ENCODE data around the gene MRPL40.

The MRPL40 gene
- total RNA-seq: 12.5 to 13.4 reads per million in 2 donors

DNA sequence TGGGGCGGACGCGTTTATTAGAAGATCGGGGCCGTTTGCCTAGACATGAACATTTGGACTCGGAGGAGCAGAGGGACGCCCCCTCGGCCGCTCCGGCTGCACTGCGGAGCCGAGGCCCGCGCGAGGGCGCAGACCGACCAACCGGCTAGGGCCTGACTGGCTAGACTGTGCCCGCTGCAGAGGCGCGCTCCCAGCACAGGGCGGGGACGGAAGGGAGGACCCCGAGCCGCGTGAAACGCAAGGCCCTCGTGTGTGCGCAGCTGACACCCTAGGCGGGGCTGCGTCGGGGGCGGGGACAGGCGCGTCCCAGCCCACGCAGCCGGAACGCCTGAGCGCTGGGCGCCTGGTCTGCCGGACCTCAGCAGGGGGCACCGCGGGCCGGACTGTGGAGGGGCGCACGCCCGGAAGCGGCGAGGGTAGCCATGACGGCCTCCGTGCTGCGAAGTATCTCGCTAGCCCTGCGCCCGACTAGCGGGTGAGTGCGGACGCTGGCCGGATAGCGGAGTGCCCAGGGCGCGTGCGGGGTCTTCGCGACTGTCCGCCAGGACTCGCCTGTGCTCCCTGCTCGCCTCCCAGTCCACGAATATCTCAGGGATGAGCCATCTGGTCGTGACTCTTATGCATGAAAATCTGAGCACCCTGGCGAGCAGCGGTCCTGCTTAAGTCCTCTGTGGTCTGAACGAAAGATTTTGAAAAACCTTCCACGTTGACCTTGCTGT, at the start of gene MRPL40:
Gene MRPL40 (plus strand): TSS at position 413 of the 719 bp plus-strand sequence. CDS start 10 bp downstream, at position 423.
- DNase-seq: peak; percentile 72

DNA sequence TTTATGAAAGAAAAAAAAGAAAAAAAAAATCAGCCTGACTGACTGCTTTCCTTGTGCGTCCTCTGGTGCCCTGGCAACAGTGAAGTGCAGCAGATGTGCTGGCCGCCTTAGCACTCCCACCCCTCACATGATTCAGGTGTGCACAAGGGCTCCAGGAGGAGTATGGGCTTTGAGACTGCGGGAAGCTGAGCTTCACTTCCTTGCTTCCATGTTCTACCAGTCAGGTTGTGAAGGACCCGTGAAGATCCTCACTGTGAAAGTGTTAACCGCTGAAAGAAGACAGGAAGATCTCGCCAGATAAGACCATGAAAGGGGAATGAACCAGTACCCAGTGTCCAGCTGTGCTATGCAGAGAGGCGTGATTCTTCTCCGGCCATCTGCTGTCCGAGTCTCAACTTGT, 49.1 kb upstream of the MRPL40 start:
- DNase-seq: no peak

- DNase-seq: no peak
These were observed 47.0 kb upstream of the MRPL40 start for GRCh38 chr22:19385221-19385906.

- no peak for DNase-seq
These were observed 46.1 kb upstream of the MRPL40 start for GRCh38 chr22:19386248-19386647.

- DNase-seq: no peak
These were observed 45.3 kb upstream of the MRPL40 start for GRCh38 chr22:19387038-19387437.

- DNase-seq: no peak
These were observed 44.8 kb upstream of the MRPL40 start for GRCh38 chr22:19387575-19387974.

DNA sequence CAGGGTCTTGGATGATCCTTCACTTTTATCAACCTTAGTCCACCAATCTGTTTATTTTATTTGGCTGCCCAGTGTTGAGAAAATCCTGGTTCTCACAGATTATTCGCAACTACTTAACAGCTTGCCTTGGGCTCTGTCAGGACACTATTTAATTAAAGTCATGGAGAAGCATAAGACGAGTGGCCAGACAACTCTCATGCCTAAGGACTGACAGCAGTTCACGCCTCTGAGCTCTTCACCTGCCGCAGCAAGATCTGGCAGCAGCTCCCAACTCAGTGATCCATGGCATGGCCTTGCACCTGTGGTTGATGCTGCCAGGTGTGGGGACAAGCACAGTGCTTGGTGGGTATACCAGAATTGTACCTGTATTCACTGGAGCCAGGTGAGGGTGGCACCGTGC, 38.6 kb upstream of the MRPL40 start:
- DNase-seq: no peak

GRCh38 chr22:19394274-19395050, 37.9 kb upstream of the MRPL40 start:
- DNase-seq: no peak

DNA sequence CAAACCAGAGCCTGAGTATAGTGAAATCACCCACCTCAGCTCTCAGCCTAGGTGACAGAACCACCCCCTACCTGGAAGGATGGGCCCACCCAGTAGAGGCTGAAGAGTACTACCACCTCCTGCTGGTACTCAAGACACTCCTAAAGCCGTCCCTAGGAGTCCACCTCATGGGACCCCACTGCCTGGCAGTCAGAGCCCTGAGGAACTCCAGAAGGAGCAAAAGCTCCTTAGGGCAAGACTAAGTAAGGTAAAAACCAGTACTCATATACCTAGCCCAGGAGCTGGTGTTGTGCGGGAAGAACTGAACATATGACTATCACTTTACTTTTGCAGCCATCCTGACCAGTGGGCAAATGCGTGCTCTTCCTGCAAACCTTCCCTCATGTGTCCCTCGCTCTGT, 37.1 kb upstream of the MRPL40 start:
- no peak for DNase-seq

GRCh38 chr22:19396561-19396933, 35.8 kb upstream of the MRPL40 start:
- no peak for DNase-seq

GRCh38 chr22:19396934-19397733, 35.2 kb upstream of the MRPL40 start:
- DNase-seq: no peak

- no peak for DNase-seq
These were observed 34.6 kb upstream of the MRPL40 start for GRCh38 chr22:19397734-19398104.

- no peak for DNase-seq
These were observed 34.1 kb upstream of the MRPL40 start for GRCh38 chr22:19398206-19398605.

- DNase-seq: no peak
These were observed 33.7 kb upstream of the MRPL40 start for GRCh38 chr22:19398652-19399051.

- no peak for DNase-seq
These were observed 31.5 kb upstream of the MRPL40 start for GRCh38 chr22:19400881-19401280.

GRCh38 chr22:19401483-19401882, 30.9 kb upstream of the MRPL40 start:
- DNase-seq: no peak

- DNase-seq: no peak
These were observed 29.6 kb upstream of the MRPL40 start for GRCh38 chr22:19402642-19403191.

GRCh38 chr22:19404676-19405075, 27.7 kb upstream of the MRPL40 start:
- no peak for DNase-seq

GRCh38 chr22:19405133-19405532, 27.2 kb upstream of the MRPL40 start:
- no peak for DNase-seq

DNA sequence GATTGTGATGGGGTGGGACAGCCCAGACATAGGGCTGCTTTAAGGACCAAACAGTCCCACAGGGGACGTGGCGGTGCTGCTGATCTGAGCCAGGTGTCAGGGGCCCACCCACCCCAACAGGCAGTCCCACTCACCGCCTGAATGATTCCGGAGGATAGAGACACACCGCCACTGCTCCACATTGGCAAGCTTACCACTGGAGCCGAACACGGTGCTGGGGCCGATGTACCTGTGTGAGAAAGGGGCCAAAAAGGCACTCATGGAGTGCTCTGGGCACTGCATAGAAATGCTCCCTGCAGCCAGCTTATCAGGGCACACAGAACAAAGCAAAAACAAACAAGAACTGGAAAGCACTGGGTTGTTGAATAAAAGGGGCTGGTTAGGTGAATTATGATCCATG, 26.7 kb upstream of the MRPL40 start:
- DNase-seq: no peak

GRCh38 chr22:19406281-19406811, 26.0 kb upstream of the MRPL40 start:
- no peak for DNase-seq

DNA sequence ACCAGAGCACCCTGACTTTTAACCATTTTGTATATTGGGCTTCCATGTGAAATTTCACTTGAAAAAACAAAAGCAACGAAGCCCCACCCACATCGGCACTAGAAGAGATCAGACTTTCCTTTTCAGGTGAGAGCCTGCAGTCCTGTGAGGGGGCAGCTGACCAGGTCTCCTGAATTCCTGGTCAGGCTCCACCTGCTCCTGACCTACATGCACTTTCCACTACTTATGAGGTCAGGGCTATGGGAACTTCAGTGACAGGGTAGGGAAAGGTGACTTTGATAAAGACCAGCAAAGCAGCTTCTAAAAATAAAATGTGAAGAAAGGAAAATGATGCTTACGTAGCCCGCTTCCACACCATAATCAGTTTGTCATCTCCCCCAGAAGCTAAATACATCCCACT, 25.5 kb upstream of the MRPL40 start:
- no peak for DNase-seq
